Ectodermal cell (in vitro differentiated cells): ENCODE results near the gene SEPTIN5.

Experiments used
- H3K27ac ChIP-seq: 2 replicates; pipeline ENCODE4 v1.7.0; 2013; ENCODE audit warnings: mild to moderate bottlenecking, low read depth, low read length; ENCODE audit not compliant: insufficient read depth, poor library complexity, severe bottlenecking
- H3K27me3 ChIP-seq: 2 replicates; pipeline ENCODE4 v1.7.0; 2013; ENCODE audit warnings: mild to moderate bottlenecking, low read length; ENCODE audit not compliant: insufficient read depth, control insufficient read depth, poor library complexity, severe bottlenecking
- H3K36me3 ChIP-seq: one replicate; pipeline ENCODE4 v1.7.0; 2013; ENCODE audit warnings: low read length; ENCODE audit not compliant: control insufficient read depth, insufficient read depth
- H3K4me1 ChIP-seq: one replicate; pipeline ENCODE4 v1.7.0; 2013; ENCODE audit warnings: low read length; ENCODE audit not compliant: control insufficient read depth, insufficient read depth
- H3K4me3 ChIP-seq: 2 replicates; pipeline ENCODE4 v1.7.0; 2013; ENCODE audit warnings: low read depth, low read length, control low read depth; ENCODE audit not compliant: insufficient read depth
- H3K9me3 ChIP-seq: 2 replicates; pipeline ENCODE4 v1.7.0; 2013; ENCODE audit warnings: mild to moderate bottlenecking, low read length, moderate library complexity; ENCODE audit not compliant: control insufficient read depth
- WGBS, 2 experiments: methylation state at CpG; one replicate each; pipeline ENCODE4 v1.1.7; 2013; ENCODE audit warnings: missing lambda C conversion rate in 2 of 2; 5-methylcytosine and 5-hydroxymethylcytosine counted together

The SEPTIN5 gene

GRCh38 chr22:19706661-19707151 lies 7.6 kb upstream of the SEPTIN5 start:
- Histone ChIP-seq H3K4me3 (no peak overlapping the region), H3K4me1 (peaks cover 4% of the 10 kb centered on the region), H3K36me3 (no peaks in the 10 kb centered on the region), H3K27ac (no peak overlapping the region), H3K27me3 (no peaks in the 10 kb centered on the region), H3K9me3 (no peaks in the 10 kb centered on the region)
- WGBS, 2 experiments, result 93 to 95% methylated on average over 6 to 7 of the region's 7 CpGs

DNA sequence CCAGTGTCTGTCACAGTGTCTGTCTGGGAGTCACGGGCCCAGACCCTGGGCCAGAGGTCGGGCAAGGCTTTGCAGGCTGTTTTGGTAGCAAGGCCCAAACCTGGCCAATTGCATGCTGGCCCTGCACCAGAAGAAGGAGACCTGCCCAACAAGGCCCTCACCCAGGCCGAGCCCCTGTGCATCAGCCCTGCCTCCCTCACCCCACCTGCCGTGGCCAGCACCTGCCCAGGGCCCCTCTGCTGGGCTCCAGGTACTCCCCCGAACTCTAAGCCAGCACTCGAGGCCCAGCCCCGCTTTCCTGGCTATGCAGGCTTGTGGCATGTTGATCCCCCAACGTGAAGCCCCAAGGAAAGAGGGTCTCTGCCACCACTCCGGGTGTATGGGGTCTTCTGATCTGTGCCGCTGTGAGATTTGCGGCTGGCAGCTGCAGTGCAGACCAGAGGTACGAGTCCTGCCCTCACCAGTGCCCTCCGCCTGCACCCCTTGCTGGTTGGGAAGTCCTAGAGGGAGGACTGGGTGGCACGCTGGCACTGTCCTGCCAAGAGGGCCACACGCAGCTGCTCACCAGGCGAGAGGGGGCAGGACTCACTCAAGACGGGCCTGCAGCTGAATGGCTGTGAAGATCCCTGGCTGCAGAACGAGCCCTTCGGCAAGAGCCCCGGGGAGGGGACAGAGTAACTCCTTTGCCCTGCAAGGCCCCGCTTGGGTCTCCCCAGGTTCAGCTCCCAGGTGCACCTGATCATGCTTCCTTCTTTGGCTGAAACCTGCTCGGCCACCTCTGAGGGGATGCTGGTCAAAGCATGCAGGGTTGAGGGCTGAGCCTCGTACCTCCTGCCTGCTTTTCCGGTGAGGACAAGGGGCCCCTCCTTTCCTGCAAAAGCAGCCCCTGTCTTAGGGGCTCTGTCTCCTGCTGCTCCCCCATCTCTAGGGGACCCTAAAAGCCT lies 6.7 kb upstream of the SEPTIN5 start:
- no peak overlapping the region for H3K27ac ChIP-seq
- 92% methylated on average over 24 of the region's 24 CpGs for WGBS, 2 experiments
- H3K27me3 ChIP-seq, result peaks cover 2% of the 10 kb centered on the region

DNA sequence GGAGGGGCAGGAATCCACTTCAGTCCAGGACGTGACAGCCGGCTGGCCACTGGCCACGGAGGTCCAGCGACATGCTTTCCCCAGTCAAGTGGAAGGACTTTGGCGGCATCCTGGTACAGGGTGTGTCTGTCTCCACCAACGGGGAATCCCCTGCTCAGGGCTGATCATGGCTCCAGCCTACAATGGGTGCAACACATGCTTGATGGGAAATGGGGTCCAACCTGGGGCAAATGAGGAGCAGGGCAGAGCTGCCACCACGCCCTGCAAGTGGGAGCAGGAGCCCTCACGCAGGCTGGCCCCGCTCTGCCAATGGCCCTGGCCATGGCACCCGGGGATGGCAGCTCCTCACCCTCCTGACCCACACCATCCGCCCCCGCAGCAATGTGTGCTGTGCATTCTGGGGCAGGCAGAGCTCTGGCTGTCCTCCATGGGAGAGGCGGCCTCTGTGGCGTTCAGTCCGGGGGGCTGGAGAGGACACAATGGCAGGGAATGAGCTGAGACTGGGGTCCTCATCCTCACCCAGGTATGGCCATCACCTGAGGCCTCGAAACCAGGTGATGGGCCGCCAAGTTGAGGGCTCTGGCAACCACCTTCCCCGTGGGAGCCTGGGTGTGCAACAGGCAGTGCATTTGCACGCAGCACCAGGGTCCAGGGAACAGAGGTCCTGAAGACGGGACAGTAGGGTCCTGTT lies 5.8 kb upstream of the SEPTIN5 start:
- Histone ChIP-seq H3K27me3 (peaks cover 10% of the 10 kb centered on the region), H3K36me3 (no peaks in the 10 kb centered on the region), H3K4me1 (peaks cover 4% of the 10 kb centered on the region), H3K9me3 (no peaks in the 10 kb centered on the region), H3K27ac (no peak overlapping the region), H3K4me3 (no peak overlapping the region)
- 93 to 95% methylated on average over 20 of the region's 20 CpGs for WGBS, 2 experiments

More for the DNA sequence above, 6.7 kb upstream of the SEPTIN5 start:
- H3K4me3 ChIP-seq, result no peak overlapping the region
- no peaks in the 10 kb centered on the region for H3K9me3 ChIP-seq
- H3K4me1 ChIP-seq, result peaks cover 4% of the 10 kb centered on the region
- no peaks in the 10 kb centered on the region for H3K36me3 ChIP-seq

- Histone ChIP-seq H3K9me3 (no peaks in the 10 kb centered on the region), H3K4me3 (no peak overlapping the region), H3K27ac (no peak overlapping the region), H3K27me3 (peaks cover 17% of the 10 kb centered on the region), H3K36me3 (no peaks in the 10 kb centered on the region), H3K4me1 (peaks cover 4% of the 10 kb centered on the region)
- WGBS, 2 experiments, result 85 to 87% methylated on average over 19 of the region's 19 CpGs
Measured at GRCh38 chr22:19709063-19709769, 5.1 kb upstream of the SEPTIN5 start.

- WGBS, 2 experiments, result 90% methylated on average over 19 of the region's 19 CpGs
- H3K27ac ChIP-seq, result no peak overlapping the region
- no peaks in the 10 kb centered on the region for H3K4me1 ChIP-seq
- H3K4me3 ChIP-seq, result no peak overlapping the region
- H3K27me3 ChIP-seq, result peaks cover 26% of the 10 kb centered on the region
- no peaks in the 10 kb centered on the region for H3K36me3 ChIP-seq
- H3K9me3 ChIP-seq, result no peaks in the 10 kb centered on the region
Measured at GRCh38 chr22:19710020-19710768, 4.1 kb upstream of the SEPTIN5 start.

- WGBS, 2 experiments, result 91 to 96% methylated on average over 6 of the region's 6 CpGs
- Histone ChIP-seq H3K27ac (no peak overlapping the region), H3K9me3 (no peaks in the 10 kb centered on the region), H3K4me1 (no peaks in the 10 kb centered on the region), H3K4me3 (no peak overlapping the region), H3K36me3 (no peaks in the 10 kb centered on the region), H3K27me3 (peaks cover 32% of the 10 kb centered on the region)
Measured at GRCh38 chr22:19710769-19711106, 3.6 kb upstream of the SEPTIN5 start.

- peaks cover 55% of the 10 kb centered on the region for H3K27me3 ChIP-seq
- H3K9me3 ChIP-seq, result no peaks in the 10 kb centered on the region
- WGBS, 2 experiments, result 91 to 92% methylated on average over 13 of the region's 13 CpGs
- H3K27ac ChIP-seq, result no peak overlapping the region
- H3K36me3 ChIP-seq, result no peaks in the 10 kb centered on the region
- H3K4me3 ChIP-seq, result no peak overlapping the region
- H3K4me1 ChIP-seq, result no peaks in the 10 kb centered on the region
Measured at GRCh38 chr22:19713245-19713644, 1.1 kb upstream of the SEPTIN5 start.

- 33 to 36% methylated on average over 38 of the region's 38 CpGs for WGBS, 2 experiments
- peaks cover 60% of the 10 kb centered on the region for H3K27me3 ChIP-seq
- no peaks in the 10 kb centered on the region for H3K9me3 ChIP-seq
- no peaks in the 10 kb centered on the region for H3K4me1 ChIP-seq
- no peaks in the 10 kb centered on the region for H3K36me3 ChIP-seq
- peak overlapping the region; percentile 48 for H3K4me3 ChIP-seq
- no peak overlapping the region for H3K27ac ChIP-seq
Measured at GRCh38 chr22:19713650-19714311, 522 bp upstream of the SEPTIN5 start.

DNA sequence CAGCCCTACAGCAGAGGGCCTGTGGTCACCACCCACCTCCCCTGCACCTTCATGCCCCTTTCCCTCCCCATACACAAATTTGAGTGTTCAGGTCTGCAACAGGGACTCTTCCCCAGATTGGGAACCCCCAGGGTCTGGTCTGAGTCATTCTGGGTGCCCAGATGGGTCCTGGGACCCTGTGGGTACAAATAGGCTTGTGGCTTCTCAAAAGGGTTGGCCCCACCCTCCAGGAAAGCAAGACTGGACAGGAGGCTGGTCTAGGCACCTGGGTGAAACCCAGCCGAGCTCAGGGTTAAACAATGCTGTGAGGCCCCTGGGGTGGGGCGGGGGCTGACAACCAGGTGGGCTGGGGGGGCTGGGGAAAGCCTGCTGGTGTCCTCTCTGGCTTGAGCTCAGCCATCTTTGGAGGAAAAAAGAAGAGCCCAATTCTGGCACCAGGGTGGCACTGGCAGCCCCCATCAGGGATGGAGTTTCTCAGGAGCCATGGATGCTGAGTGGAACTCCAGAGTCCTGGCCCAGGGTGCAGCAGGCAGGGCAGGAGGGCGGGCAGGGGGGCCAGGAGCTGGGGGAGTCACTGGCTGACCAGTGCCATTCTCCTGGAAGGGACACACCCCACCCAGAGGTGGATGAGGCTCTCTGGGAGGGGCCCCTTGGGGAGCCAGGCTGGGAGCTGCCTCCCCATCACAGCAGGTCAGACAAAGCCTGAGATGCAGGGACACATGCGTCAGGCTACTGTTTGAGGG lies 1.1 kb downstream of the SEPTIN5 start:
- WGBS, 2 experiments, result 81 to 85% methylated on average over 4 of the region's 4 CpGs
- Histone ChIP-seq H3K27me3 (peaks cover 76% of the 10 kb centered on the region), H3K27ac (no peak overlapping the region), H3K36me3 (no peaks in the 10 kb centered on the region), H3K4me1 (no peaks in the 10 kb centered on the region), H3K4me3 (peak overlapping the region; percentile 55), H3K9me3 (no peaks in the 10 kb centered on the region)
